GM18526 (cell line): ENCODE results near the gene GPR55.

Source experiments
- POLR2A ChIP-seq: IDR thresholded peaks from 3 replicates; pipeline ENCODE4 v1.6.1; 2011; ENCODE audit not compliant: insufficient read length; ENCODE audit errors: extremely low read depth

The GPR55 gene

DNA sequence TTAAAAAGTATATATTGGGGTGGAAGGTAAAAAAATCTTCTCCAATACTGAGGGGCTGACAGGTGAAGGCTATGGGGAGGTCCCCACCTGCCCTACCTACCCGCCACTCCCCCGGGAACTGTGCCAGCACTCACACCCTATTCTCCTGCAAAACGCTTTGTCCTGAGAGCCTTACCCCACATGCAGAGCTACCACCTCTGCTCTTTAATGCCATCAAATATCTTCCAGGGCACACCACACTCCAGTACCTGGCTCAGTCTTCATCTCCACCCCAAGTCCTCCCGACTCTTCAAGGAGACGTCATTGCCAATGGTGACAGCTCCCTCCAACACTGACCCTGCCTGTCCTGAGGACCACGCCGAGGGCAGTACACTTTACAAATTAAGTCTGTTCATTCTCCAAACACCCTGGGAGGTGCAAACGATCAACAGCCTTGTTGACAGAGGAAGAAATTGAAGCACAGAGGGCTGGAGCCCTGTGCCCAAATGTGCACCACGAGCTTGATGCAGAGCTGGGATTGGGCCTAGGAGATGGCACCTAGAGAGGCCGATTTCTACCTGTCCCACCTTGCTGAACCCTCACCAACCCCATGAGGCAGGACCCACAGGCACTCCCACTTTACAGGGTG is 6.0 kb upstream of the GPR55 start:
- TF ChIP-seq POLR2A = no peak

DNA sequence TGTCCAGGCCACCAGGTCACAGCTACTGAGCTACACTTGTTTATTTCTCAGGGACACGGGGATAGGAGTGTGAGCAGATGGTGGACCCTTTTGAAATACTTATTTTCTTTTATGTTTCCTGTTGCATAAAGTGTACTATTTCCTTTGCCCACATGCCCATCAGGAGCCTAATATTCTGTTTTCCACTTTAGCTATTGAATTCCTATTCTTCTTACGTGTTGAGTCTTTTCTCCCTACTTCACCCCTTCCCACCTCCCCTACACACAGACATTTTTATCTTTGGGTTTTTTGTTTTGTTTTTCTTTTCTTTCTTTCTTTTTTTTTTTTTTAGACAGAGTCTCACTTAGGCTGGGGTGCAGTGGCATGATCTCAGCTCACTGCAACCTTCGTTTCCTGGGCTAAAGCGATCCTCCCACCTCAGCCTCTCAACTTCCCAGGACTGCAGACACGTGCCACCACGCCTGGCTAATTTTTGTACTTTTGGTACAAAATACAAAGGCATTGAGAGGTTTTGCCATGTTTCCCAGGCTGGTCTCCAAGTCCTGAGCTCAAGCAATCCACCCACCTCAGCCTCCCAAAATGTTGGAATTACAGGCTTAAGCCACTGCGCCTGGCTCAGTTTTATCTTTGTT is 5.2 kb upstream of the GPR55 start:
- no peak for TF ChIP-seq POLR2A

DNA sequence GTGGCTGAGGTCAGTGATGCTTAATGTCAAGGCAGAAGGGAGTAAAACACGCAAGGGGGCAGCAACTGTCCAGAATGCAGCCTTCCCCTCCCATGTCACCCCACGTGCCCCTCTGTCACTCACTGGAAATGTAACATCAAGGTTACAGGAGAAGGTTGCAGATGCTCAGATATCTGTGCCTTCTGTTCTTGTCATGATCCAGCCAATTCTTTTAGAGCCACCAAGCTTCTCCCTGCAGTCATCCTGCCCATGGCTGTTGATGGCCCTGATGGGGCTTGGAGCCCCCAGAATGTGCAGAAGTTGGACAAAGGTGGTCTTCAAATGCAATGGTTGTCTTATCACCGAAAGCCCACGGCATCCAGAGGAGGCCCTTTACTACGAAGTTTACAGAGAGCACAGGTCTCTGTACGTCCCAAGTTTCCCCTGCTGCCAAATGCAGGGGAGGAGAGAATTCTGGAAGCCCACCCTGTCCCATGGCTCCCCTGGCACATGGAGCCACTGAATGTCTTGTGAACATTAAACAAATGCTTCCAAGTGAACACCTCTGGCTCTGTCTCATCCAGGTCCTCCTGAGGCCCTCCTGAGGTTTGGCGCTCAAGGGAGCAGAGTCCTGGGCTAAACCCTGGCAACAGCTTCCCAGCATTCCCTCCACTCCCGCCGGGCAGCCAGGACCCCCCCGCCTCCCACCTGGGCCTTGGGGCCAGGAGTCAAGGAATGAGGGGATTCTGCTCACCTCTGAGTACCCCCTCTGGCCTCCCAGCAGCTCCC is 4.5 kb upstream of the GPR55 start:
- no peak for TF ChIP-seq POLR2A

DNA sequence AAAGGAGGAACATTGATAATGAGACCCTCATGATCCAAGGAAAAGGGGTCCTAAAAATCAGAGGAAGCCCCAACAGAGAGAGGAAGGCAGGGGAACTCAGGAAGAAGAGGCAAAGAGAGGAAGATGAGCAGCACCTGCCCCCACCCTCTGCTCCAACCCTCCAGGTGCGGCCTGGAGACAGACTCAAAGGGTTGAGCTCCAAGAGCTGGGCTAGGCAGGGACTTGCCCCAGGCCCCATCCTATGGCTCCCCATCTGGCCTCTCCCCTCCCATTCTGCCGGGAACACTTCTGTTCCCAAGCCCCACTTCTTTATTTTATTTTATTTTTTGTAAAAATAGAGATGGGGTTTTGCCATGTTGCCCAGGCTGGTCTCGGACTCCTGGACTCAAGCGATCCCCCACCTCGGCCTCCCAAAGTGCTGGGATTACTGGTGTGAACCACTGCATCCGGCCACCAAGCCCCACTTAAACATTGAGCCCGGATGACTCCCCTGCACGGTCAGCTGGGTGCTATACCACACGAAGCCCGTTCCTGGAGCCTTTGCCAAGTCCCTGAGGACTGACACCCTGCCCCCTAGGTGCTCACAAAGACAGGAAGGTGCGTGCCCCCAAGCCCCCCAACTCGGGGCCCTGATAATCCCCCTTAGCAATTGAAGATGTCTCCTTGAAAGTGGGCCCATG is 3.8 kb upstream of the GPR55 start:
- TF ChIP-seq POLR2A = no peak

DNA sequence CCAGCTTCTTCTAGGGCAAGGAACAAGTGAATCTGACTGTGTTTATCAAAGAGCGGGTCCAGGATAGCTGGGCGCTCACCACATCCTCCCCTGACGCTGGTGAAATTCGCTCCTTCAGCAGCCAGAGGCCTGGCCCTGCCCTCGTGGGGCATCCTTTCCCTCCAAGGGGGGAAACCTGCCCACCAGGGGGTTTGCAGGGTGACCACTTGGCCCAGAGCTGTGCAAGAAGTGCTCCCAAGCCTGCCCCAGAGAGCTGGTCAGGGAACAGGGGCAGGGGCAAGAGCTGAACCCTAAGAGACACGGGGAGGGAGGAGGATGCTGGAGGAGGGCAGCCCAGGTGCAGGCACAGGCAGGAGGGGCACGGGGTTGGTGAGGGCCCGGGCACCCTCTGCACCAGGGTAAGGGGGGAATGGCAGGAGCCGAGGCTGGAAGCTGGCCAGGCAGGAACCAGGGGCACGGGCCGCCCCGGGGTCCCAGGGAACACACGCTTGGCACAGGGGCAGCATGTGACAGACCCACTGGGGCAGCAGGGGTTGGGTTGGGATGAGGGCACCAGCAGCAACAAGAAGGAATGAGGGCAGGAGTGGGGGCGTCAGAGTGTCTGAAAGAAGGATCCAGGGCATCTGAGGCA is 2.8 kb upstream of the GPR55 start:
- TF ChIP-seq POLR2A = no peak

DNA sequence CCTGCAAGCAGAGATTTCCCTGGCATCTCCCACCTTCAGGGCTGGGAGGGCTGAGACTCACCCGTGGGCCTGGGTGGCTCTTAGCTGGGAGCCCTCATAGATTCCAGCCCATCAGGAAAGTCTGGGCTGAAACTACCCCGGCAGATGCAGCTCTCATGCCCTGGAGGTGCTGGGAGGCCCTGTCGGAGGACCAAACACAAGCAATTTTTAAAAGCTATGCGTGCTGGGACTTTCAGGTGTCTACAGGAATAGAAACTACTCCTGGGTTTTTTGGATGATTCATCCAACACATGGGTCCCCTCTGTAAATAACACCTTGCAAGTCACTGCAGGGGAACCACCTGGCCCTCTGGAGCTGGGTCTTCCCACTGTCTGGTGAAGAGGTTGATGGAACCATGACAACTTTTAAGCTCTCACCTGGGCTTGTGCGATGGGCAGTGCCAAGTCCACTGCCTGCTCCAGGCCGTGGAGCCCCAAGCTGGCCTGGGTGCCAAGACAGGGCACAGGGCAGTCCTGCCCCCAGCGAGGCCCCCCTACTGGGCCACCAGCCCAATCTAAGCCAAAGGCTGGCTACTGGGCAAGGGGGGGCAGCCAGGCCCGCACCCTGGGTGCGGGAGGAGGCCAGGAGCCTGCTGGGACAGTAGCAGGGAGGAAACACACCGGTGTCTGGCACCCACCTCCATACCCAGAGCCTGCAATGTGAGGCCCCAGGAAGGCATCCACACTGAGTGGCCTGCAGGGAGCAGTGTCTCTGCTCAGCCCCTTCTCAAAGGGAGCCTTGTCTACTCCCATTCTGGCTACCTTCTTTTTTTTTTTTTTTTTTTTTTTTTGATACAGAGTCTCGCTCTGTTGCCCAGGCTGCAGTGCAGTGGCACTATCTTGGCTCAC is 1.1 kb upstream of the GPR55 start:
- peak; percentile 29 for TF ChIP-seq POLR2A

DNA sequence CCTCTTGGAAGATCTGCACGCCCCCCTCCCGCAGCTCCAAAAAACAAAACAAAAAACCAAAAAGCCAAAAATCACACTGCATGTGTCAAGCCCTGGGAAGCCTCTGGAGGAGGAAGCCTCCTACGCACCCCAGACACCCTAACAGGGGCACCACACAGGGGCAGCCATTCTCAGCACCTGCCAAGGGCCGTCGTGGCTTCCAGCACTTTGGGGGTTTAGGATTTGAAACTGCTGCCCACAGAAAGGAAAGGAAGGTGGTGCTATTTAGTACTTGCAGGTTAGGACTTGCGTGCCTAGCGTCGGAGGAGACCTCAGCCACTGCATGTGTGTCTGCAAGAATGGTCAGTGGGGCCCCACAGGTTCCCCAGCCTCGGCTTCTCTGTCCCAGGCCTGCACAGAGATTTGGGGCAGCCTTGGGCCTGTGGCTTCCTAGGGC is 419 bp upstream of the GPR55 start:
- TF ChIP-seq POLR2A = peak; percentile 18

DNA sequence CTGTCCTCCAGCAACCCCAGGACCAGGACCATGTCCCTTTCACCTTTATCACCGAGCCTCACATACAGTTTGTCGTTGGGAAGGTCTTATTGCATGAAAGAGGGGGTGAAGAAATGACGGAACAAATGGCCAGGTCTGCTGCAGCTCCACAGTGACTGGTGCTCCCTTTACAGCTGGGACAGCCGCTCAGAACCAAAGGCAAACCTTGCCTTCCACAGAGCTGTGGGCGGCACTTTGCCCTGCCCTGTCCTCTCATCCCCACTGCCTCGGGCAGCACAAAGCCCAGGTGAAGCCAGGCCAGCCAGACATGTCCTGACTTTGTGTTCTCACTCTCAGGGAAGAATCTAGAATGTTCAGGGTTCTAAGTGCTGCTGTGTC is 961 bp downstream of the GPR55 start:
- no peak for TF ChIP-seq POLR2A

DNA sequence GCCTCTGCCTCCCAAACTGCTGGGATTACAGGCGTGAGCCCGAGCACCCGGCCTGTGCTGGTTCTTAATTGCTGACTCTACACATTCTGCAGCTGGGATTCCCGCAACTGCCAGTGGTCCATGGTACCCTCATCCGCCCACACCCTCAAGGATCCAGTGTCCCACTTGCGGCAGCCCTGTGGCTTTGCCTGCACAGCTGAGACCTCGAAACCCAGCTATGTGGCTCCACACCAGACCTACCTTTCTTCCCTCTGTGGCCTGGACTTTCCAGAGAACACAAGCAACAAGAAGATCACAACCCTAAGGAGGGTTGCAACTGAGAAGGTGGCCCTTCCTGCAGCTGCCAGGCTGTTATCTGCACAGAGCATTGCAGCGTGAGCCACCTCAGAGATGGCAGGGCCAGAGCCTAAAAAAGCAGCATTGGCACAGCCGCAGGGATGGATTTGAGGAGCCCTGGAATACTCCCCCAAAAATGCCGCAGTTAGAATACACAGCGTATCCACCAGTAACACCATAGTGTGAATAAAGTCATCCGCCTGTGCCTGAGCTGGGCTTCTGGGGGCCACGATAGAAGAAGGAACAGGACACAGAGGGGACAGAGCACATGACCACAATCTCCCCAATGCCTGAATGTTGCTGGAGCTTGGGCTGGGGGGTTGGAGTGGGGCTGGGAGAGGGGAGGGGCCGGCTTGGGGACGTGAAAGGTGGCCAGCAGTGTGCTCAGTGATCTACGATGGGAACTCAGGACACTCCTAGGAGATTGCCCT is 1.9 kb downstream of the GPR55 start:
- TF ChIP-seq POLR2A = no peak

DNA sequence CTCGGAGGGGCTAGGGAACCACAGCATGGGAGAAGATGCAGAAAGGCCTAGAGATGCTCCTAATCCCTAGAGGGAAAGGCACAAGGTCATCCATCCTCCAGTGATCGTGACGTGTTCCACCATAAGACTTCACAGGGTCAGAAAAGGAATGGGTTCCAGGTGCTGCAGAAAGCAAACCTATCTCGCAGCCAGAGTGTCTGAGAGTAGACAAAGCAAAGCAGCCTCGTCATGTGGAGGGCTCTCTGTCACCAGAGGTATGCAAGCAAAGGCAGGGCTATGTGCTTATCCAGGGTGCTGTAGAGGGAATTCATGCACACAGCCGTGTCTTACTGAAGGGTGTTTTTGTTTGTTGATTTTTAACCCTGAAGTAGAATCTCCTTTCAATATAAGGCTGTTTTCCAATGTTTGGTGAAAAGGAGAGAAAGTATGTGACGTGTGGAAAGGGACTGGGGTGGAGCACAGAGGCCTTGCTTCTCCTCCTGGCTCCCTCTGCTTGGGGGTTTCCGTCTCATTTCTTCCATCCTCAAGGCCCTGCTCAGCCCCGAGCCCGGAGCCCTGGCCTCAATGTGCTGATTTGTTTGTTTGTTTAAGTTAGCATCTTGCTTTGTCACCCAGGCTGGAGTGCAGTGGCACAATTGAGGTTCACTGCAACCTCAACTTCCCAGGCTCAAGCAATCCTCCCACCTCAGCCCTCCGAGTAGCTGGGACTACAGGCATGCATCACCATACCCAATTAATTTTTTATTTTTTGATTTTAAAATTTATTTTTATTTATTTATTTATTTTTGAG is 3.0 kb downstream of the GPR55 start:
- TF ChIP-seq POLR2A = no peak

DNA sequence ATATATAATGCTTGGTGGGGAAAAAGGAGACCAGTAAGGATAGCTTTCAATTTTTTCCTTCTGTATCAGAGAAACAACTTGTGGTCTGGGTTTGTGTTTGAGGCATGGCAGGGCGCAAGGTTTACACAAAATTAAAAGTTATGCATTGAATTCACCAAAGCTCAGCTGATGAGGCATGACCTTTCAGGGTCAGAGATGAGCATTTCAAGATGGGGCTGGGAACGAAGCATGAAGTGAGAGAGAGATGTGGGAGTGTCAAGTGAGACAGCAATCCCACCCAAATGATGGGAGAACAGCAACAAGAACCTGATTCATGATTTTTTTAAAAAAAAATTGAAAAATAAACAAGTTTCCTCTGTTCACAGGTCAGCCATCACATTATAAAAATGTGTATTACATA is 4.9 kb downstream of the GPR55 start:
- TF ChIP-seq POLR2A = no peak

DNA sequence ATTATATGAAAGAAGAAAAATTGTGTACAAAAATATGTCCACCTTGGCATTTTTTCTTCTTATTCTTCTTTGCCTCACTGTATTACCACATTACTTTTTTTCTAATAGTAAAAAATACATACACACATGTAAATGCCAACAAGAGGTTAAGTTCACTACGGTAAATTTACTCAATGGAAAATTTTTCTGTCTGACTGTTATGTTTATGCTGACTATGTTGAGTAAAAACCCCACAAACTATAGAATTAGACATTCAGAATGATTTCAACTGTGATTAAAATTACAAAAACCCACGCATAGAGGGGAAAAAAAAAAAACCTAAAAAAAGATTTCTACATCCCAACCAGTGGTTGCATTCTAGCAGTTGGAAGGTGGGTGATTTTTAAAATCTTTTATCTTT is 5.4 kb downstream of the GPR55 start:
- TF ChIP-seq POLR2A = no peak

DNA sequence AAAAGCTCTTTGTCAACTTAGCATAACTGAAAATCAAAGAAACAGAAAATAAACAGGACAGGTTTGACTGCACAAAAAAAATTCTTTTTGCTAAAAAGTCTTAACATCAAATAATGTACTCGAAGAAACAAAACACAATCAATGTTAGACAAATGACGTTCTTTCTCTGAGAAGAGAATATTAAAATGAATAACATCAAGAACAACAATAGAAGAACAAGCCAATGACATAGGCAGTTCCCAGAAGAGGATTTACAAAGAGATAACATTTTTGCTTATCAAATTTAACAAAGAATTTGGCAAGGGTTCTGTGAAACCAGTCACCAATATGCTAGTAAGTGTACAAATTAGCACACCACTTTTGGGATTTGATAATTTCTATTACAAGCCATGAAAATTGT is 5.8 kb downstream of the GPR55 start:
- no peak for TF ChIP-seq POLR2A

DNA sequence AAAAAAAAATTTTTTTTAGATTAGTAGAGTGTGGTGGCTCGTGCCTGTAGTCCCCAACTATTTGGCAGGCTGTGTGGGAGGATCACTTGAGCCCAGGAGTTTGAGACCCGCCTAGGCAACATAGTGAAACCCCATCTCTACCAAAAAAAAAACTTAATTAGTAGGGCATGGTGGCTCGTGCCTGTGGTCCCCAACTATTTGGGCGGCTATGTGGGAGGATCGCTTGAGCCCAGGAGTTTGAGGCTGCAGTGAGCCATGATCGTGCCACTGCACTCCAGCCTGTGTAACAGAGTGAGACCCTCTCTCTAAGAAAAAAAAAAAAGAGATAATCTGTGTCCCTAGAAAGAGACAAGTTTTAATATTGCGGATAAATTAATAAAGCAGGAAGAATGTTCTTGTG is 8.8 kb downstream of the GPR55 start:
- TF ChIP-seq POLR2A = no peak
